ENCODE data around the gene NAPSA.

GRCh38 chr19:50368649-50369570 is 3.5 kb upstream of the NAPSA start:
- no peak for TF ChIP-seq MYC (IDR thresholded peaks at IDR 0.05; ENCODE audit: insufficient read depth, insufficient read length, insufficient replicate concordance, low read length, severe bottlenecking)
- no peak for TF ChIP-seq BRCA1 (IDR thresholded peaks at IDR 0.05; ENCODE audit: low read depth, low read length)
- peak; percentile 79 to 81 (median 79) for TF ChIP-seq CTCF (IDR thresholded peaks at IDR 0.05 in 2 of 3, conservative IDR thresholded peaks at IDR 0.05 in 1 of 3; ENCODE audit: control insufficient read depth in 2 of 3, extremely low read depth in 1 of 3, insufficient read depth in 1 of 3, low read depth in 3 of 3, low read length in 3 of 3)
- no peak for TF ChIP-seq JUND (IDR thresholded peaks at IDR 0.05; ENCODE audit: low read depth, low read length)
- no peak; the same call in 1 of the 2 replicates for TF ChIP-seq HCFC1 (IDR thresholded peaks at IDR 0.05; ENCODE audit: low read length)
- TF ChIP-seq SMAD1 (IDR thresholded peaks at IDR 0.05; ENCODE audit: low read depth, partially characterized antibody), result no peak
- TF ChIP-seq SP1 (IDR thresholded peaks at IDR 0.05; ENCODE audit: low read depth, low read length), result peak; percentile 78
- TF ChIP-seq JUNB (IDR thresholded peaks at IDR 0.05), result no peak
- TF ChIP-seq POLR2A (IDR thresholded peaks at IDR 0.05; ENCODE audit: low read depth, low read length), result peak; percentile 69
- no peak for TF ChIP-seq CHD4 (IDR thresholded peaks at IDR 0.05)

Measured in GM12878 (cell line).